K562 (cell line): ENCODE data around the gene ZNF646. TPM values are rescaled to one million over a fixed set of nuclear protein-coding genes. Genes with fewer than 3 reads are reported as not detected.

Source experiments
- ADNP ChIP-seq: fragments of 200-800 bp; sonication (Bioruptor generic); IDR thresholded peaks from 2 replicates; pipeline ENCODE4 v1.6.1; 2016; ENCODE audit warnings: missing genetic modification characterization, missing compliant biosample characterization
- ARID3A ChIP-seq: IDR thresholded peaks from 2 replicates; pipeline ENCODE4 v1.6.1; 2012; ENCODE audit warnings: low read depth, low read length, improper control_type of control experiment, borderline replicate concordance
- DPF2 ChIP-seq: fragments of 450-650 bp; IDR thresholded peaks from 2 replicates; pipeline ENCODE4 v1.6.1; 2016
- KAT7 ChIP-seq: sonication (generic); formaldehyde crosslinking; IDR thresholded peaks from 2 replicates; pipeline ENCODE4 v1.8.0; 2022; ENCODE audit warnings: missing genetic modification reagents, mild to moderate bottlenecking, borderline replicate concordance
- MCM7 ChIP-seq, 2 experiments: fragments of 450-650 bp; IDR thresholded peaks; 2 replicates each; pipeline ENCODE4 v1.6.1; 2016 to 2018
- MEF2D ChIP-seq: conservative IDR thresholded peaks from 2 replicates; pipeline ENCODE4 v1.6.1; 2016; ENCODE audit warnings: low read depth, missing genetic modification characterization, missing compliant biosample characterization
- RBM39 ChIP-seq: fragments of 200-400 bp; formaldehyde crosslinking; optimal IDR thresholded peaks from 2 replicates; pipeline ENCODE3; 2018; ENCODE audit warnings: low read depth, low read length
- RCOR1 ChIP-seq, 2 experiments: IDR thresholded peaks; 2 replicates each; pipeline ENCODE4 v1.6.1; 2012; ENCODE audit warnings: low read depth in 2 of 2, low read length in 2 of 2, borderline replicate concordance in 1 of 2, improper control_type of control experiment in 1 of 2
- RNF219 ChIP-seq: fragments of 250-450 bp; sonication (Bioruptor Pico); IDR thresholded peaks from 2 replicates; pipeline ENCODE4 v1.5.0; 2022; ENCODE audit warnings: mild to moderate bottlenecking
- ZEB2 ChIP-seq: fragments of 450-650 bp; IDR thresholded peaks from 2 replicates; pipeline ENCODE4 v1.6.1; 2016
- ZNF212 ChIP-seq: fragments of 450-650 bp; formaldehyde crosslinking; IDR thresholded peaks from 2 replicates; pipeline ENCODE4 v1.4.0; 2020; ENCODE audit warnings: mild to moderate bottlenecking
- ZNF239 ChIP-seq: fragments of 250-450 bp; sonication (Bioruptor Pico); IDR thresholded peaks from 2 replicates; pipeline ENCODE4 v1.4.0; 2020; ENCODE audit warnings: mild to moderate bottlenecking
- ZNF253 ChIP-seq: fragments of 250-450 bp; sonication (Bioruptor Pico); conservative IDR thresholded peaks from 2 replicates; pipeline ENCODE4 v1.6.1; 2021; ENCODE audit warnings: mild to moderate bottlenecking
- polyA plus RNA-seq, 8 experiments: library from polyadenylated mRNA; depleted of rRNA in 4 of 8; stranded (reverse) in 5 of 8; unstranded in 3 of 8; fragments of >200 nt; fragmentation: Nextera tagmentation in 2 of 8; fragmentation: Illumina TruSeq in 1 of 8; extraction: Ambion mirVana in 2 of 8; extraction: Trizol in 1 of 8; gene quantifications; 2 replicates each; pipeline versions ENCODE4 v1.2.1 to v1.2.3, GENCODE V29; 2011 to 2014; ENCODE audit warnings: inconsistent platforms in 1 of 8, missing spikeins in 1 of 8
- total RNA-seq, 7 experiments: library from RNA; depleted of rRNA in 6 of 7; stranded (reverse); fragments of >200 nt in 6 of 7; fragmentation: Illumina TruSeq in 2 of 7; extraction: Trizol in 2 of 7; gene quantifications; 2 replicates each; pipeline versions ENCODE4 v1.2.1 to v1.2.3, GENCODE V29; 2011 to 2021; ENCODE audit warnings: low replicate concordance in 1 of 7
- TF ChIP-seq, protein P1 (sequence below): fragments of 450-650 bp; IDR thresholded peaks from one replicate; pipeline ENCODE4 v1.6.1; 2018; ENCODE audit warnings: mild to moderate bottlenecking, moderate library complexity; ENCODE audit not compliant: partially characterized antibody
- TF ChIP-seq, protein P2 (sequence below): fragments of 200-800 bp; sonication (Bioruptor generic); IDR thresholded peaks from 2 replicates; pipeline ENCODE4 v1.6.1; 2017; ENCODE audit warnings: missing genetic modification characterization, missing compliant biosample characterization
- TF ChIP-seq, protein P3 (sequence below): sonication (generic); formaldehyde crosslinking; IDR thresholded peaks from 2 replicates; pipeline ENCODE4 v1.8.0; 2023; ENCODE audit warnings: mild to moderate bottlenecking, missing genetic modification reagents

Gene ZNF646
- total and polyA plus RNA-seq, 9 of the 15 experiments (the other 6 are each of a cell fraction or from before 2014, with no cell fraction given) = 0.08 to 20.6 (median 8.0) TPM

- TF ChIP-seq ARID3A (no peak), RNF219 (CRISPR knock-in tag) (no peak), ZNF212 (CRISPR knock-in tag) (no peak), ADNP (tag) (no peak), RCOR1 (IDR thresholded peaks at IDR 0.05; ENCODE audit: borderline replicate concordance in 1 of 2, low read depth in 2 of 2, low read length in 2 of 2) (peak in 1 of 2 experiments; percentile 83; a peak in 2 of 4 replicates), ZNF253 (CRISPR knock-in tag) (no peak), ZEB2 (peak; percentile 10; the same call in 1 of the 2 replicates), KAT7 (CRISPR knock-in tag) (no peak), ZNF239 (CRISPR knock-in tag) (no peak), MEF2D (0 out of 2 replicates have a peak, but pooled peaks have one; percentile 20), MCM7 (IDR thresholded peaks at IDR 0.05) (no peak), DPF2 (no peak), RBM39 (no peak)
- TF ChIP-seq, protein P1, sequence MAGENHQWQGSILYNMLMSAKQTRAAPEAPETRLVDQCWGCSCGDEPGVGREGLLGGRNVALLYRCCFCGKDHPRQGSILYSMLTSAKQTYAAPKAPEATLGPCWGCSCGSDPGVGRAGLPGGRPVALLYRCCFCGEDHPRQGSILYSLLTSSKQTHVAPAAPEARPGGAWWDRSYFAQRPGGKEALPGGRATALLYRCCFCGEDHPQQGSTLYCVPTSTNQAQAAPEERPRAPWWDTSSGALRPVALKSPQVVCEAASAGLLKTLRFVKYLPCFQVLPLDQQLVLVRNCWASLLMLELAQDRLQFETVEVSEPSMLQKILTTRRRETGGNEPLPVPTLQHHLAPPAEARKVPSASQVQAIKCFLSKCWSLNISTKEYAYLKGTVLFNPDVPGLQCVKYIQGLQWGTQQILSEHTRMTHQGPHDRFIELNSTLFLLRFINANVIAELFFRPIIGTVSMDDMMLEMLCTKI = no peak
- TF ChIP-seq, protein P2, sequence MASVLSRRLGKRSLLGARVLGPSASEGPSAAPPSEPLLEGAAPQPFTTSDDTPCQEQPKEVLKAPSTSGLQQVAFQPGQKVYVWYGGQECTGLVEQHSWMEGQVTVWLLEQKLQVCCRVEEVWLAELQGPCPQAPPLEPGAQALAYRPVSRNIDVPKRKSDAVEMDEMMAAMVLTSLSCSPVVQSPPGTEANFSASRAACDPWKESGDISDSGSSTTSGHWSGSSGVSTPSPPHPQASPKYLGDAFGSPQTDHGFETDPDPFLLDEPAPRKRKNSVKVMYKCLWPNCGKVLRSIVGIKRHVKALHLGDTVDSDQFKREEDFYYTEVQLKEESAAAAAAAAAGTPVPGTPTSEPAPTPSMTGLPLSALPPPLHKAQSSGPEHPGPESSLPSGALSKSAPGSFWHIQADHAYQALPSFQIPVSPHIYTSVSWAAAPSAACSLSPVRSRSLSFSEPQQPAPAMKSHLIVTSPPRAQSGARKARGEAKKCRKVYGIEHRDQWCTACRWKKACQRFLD (CRISPR knock-in tag) = 0 out of 2 replicates have a peak, but pooled peaks have one; percentile 49
- TF ChIP-seq, protein P3, sequence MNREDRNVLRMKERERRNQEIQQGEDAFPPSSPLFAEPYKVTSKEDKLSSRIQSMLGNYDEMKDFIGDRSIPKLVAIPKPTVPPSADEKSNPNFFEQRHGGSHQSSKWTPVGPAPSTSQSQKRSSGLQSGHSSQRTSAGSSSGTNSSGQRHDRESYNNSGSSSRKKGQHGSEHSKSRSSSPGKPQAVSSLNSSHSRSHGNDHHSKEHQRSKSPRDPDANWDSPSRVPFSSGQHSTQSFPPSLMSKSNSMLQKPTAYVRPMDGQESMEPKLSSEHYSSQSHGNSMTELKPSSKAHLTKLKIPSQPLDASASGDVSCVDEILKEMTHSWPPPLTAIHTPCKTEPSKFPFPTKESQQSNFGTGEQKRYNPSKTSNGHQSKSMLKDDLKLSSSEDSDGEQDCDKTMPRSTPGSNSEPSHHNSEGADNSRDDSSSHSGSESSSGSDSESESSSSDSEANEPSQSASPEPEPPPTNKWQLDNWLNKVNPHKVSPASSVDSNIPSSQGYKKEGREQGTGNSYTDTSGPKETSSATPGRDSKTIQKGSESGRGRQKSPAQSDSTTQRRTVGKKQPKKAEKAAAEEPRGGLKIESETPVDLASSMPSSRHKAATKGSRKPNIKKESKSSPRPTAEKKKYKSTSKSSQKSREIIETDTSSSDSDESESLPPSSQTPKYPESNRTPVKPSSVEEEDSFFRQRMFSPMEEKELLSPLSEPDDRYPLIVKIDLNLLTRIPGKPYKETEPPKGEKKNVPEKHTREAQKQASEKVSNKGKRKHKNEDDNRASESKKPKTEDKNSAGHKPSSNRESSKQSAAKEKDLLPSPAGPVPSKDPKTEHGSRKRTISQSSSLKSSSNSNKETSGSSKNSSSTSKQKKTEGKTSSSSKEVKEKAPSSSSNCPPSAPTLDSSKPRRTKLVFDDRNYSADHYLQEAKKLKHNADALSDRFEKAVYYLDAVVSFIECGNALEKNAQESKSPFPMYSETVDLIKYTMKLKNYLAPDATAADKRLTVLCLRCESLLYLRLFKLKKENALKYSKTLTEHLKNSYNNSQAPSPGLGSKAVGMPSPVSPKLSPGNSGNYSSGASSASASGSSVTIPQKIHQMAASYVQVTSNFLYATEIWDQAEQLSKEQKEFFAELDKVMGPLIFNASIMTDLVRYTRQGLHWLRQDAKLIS (CRISPR knock-in tag) = 0 out of 2 replicates have a peak, but pooled peaks have one; percentile 40
These were observed 31.5 kb downstream of the ZNF646 start (continued) for GRCh38 chr16:31105677-31106213.
